AG08395 (cell line): Measurements from ENCODE around the gene PTK6.
A peak's percentile ranks its signal among the peaks of the same experiment; 100 is the strongest.

Experiments
- DNase-seq: peaks from one replicate; pipeline ENCODE4 v3.0.0; 2012; ENCODE audit warnings: mixed read lengths, low spot score

PTK6 gene

GRCh38 chr20:63505723-63506122 is 31.5 kb downstream of the PTK6 start:
- no peak for DNase-seq

GRCh38 chr20:63505281-63505680 is 31.9 kb downstream of the PTK6 start:
- no peak for DNase-seq

- no peak for DNase-seq
Measured at GRCh38 chr20:63504642-63505041, 32.5 kb downstream of the PTK6 start.

- DNase-seq, result no peak
Measured at GRCh38 chr20:63503524-63503923, 33.7 kb downstream of the PTK6 start.

- no peak for DNase-seq
Measured at GRCh38 chr20:63502671-63503172, 34.5 kb downstream of the PTK6 start.

DNA sequence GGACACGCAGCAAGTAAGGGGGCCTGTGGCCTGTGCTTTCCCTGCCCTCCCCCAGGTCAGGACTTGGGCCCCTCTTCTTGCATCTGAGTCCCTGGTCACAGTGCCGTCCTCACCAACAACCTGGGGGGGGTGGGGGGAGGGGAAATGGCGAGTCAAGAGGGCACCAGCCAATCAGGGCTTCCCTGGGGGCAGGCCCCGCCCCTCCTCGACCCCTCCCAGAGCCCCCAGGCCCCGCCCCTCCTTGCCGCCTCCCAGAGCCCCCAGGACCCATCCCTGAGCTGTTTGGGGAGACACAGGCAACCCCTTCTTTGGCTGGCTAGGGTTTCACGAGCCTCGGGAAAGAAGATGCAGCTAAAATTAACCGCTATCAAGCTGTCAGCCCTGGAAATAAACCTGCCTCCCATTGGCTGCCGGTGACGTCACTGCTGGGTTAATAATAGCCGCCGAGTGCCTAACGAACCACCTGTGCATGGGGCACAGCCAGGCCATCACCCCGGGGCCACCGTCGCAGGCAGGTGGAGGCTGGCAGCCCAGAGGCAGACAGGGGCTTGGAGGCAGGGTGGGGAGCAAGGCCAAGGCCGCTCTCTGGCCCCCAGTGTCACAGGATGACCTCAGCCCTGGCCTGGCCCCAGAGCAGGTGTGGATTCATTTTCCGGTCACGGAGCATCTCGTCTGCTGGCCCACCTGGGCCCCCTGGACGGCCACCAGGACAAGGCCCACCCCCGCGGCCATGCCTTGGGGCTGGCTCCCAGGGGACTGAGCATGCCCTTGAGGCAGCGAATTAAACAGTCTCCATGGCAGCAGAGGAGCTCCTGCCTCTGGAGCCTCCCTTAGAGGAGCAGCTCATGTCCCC is 35.1 kb downstream of the PTK6 start:
- no peak for DNase-seq

DNA sequence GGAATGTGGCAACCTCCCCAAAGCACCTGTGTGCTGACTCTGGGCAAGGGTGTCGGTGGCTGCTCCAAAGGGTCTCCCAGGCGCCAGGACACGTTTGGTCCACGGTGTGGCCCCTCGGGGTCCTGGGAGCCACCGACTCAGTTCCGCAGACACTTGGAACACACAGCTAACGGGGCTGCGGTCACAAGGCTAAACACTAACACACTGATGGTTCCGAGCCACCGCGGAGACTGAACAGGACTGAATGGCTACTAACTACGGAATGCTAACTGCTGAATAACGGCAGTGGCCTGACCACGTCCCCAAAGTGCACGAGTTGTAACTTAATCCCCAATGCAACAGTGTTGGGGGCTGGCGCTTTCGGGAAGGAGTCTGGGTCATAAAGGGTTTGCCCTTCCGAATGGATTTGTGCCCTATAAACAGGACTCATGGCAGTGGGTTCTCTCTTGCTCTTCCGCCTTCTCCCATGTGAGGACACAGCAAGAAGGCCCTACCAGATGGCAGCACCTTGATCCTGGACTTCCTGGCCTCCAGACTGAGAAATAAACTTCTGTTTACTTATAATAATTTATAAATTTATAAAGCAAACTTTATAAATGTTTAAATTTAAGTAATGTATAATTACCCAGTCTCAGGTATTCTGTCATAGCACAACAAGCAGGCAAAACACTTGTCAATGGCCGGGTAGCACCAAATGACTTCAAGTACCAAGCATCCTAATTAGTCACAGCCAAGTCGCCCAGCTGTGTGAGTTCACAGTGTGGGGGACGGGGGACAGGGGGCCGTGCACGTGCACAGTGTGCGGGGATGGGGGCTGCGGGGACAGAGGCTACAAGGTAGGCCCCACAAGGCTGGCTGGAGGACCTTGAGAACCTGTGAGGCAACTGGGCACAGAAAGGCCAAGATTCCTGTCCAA is 36.0 kb downstream of the PTK6 start:
- no peak for DNase-seq

DNA sequence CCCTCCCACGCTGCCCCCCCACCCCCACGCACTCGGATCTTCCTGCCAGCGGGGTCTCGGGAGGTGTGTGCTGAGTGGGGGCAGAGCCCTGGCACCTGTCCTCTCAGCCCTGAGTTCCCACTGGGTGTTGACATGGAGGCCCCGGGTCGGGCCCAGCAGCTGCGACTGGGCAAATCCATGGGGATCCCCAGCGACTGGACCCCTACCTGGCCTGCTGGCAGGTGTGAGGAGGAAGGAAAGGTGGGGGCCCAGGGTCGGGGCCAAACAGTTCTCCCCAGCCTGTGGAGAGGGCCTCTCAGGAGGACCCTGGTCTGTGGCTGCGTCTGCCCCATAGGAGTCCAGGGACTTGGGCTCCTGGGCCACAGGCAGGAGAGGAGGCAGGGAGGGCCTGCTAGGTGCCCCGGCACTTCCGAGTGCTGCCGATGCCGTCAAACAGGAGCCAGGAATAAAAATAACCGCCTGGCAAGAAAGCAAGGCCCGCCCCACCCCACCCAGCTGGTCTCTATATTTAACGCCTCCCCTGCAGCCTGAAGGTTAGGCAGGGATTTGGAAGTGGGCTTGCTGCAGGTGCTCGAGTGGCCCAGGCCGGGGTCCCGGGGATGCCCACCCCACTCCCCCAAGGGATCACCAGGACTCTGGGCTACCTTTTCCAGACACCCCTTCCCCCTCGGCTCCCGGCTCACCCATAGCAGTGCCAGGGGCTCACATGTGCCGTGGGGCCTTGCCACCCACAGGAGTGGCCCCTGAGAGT is 36.9 kb downstream of the PTK6 start:
- no peak for DNase-seq

DNA sequence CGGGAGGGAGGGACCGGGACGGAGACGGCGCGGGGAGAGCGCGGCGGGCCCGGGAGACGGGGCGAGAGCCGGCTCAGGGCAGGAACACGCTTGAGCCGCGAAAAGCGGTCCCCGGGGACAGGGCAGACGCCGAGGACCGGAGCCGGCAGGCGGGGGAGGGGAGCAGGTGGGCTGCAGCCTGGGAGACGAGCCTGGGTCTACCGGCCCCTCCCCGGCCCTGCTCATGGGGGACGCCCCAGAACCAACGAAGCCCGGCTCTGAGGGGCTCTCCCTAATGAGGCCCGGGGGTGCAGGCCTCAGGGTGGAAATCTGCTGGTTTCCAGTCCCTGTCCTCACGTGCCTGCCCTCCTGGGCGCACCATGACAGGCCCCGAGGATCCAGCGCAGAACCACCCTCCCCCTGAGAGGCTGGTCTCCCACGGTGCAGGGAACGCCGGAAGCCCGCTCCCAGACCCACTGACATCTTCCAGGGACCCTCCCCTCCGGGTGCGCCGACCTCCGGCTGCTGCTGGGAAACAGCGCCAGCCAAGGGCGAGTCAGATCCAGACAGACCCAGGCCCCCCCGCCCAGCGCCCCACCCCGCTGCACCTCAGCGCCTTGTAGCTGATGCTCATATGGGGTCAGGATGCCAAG is 37.7 kb downstream of the PTK6 start:
- no peak for DNase-seq

GRCh38 chr20:63498960-63499337 is 38.2 kb downstream of the PTK6 start, which contains the start of gene EEF1A2:
EEF1A2 (minus strand) TSS chr20:63499083; CDS start chr20:63497763, 1,320 bp downstream.
- no peak for DNase-seq

DNA sequence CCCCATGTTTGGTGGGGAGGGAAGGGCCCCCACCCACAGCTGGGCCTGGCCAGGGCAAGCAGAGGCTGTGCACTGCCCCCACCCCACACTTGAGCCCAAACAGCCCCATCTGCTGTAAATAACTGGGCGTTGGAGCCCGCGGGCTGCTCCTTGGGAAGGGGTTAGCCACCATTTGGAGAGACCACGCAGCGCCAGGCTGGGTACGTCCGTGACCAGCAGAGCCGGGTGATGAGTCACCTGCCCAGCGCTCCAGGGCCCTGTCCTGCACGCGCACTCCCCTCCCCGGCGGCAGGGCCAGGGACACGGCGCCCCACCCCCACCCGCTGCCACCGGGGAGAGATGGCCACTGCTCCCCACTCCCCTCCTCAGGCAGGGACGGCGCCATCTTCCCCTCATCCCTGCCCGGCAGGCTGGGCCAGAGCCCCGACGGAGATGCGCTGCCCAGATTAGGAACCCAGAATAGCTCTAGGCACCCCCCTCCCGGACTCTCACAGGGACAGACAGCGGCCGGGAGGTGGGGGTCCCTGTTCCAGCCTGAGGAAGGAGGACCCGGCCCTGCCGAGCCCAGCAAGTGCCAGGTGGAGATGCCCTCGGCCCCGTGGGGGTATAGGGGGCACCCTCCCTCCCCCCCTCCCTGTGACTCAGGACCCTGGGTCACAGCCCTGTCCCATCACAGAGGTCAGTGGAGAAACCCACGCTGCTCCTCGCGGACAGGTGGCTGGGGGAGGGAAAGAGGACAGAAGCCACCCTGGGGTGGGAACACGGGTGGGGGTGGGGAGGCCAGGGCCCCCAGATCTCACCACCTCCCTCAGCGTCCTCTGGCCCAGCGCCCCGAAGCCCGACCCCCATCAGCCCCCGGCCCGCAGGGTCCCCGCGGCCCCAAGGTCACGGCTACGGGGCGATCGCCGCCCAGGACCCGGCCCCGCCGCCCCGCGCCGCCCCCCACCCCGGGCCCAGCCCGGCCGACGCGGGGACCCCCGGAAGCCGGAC is 38.9 kb downstream of the PTK6 start:
- DNase-seq, result peak; percentile 54

- DNase-seq, result no peak
Measured at GRCh38 chr20:63497138-63497945, 39.8 kb downstream of the PTK6 start.

- no peak for DNase-seq
Measured at GRCh38 chr20:63496596-63497120, 40.5 kb downstream of the PTK6 start.

- DNase-seq, result peak; percentile 72
Measured at GRCh38 chr20:63495741-63496595, 41.2 kb downstream of the PTK6 start.

- DNase-seq, result no peak
Measured at GRCh38 chr20:63495167-63495720, 41.9 kb downstream of the PTK6 start.

DNA sequence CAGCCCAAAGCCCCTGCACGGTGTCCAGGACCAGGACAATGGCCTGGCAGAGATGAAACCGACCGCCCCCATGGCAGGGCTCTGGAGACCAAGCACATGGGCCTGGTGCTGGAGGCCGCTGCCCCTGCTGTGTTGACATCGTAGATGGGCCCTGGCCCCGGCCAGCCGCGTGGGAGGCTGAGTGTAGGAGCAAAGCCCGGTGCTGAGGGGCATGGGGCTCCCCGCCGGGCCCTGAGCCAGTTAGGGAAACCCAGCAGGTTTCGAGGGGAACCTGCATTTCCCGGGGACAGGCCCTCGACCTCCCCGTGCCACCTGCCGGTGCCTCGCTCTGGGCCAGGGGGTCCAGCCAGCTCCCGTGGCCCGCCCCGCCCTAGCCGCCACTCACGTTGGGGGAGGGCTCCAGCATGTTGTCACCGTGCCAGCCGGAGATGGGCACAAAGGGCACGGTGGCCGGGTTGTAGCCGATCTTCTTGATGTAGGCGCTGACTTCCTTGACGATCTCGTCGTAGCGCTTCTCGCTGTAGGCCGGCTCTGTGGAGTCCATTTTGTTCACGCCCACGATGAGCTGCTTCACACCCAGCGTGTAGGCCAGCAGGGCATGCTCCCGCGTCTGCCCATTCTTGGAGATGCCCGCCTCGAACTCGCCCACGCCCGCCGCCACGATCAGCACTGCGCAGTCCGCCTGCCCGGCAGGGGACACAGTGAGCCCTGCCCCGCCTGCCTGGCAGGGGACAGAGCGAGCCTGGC is 42.6 kb downstream of the PTK6 start:
- DNase-seq, result no peak

DNA sequence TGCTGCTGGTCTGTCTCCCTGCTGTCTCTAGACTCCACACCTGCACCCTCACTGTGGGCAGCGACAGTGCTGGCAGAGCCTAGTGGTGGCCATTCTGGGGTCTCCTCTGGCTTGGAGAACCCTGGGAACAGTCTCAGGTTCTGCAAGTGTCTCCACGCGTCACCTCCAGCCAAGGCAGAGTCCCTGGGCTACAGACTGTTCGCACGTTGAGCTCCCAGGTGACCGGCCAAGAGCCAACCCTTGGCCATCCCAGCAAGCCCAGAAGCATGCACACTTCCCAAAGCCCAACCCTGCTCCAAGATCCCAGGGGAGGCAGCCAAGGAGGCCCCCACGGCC is 43.1 kb downstream of the PTK6 start:
- no peak for DNase-seq
